Liver (tissue), 9 donors: ENCODE results near the gene INTS4. TPM values are rescaled to one million over a fixed set of nuclear protein-coding genes. Genes with fewer than 3 reads are reported as not detected.
"Not testable (repeated sequence)": the region's sequence is repeated elsewhere in the genome, so short reads cannot be mapped to it uniquely, and the experiment has no call there.

ENCODE experiments used
- DNase-seq: peaks from one replicate; pipeline ENCODE4 v3.0.0-alpha.2; 2017; ENCODE audit warnings: low spot score
- H3K27ac ChIP-seq, 2 donors: one replicate each; pipeline ENCODE4 v1.7.0; 2013; ENCODE audit warnings: inconsistent platforms in 2 of 2, low read length in 2 of 2, control low read depth in 1 of 2, low read depth in 1 of 2, mild to moderate bottlenecking in 1 of 2
- H3K27me3 ChIP-seq, 4 donors: one replicate each; pipeline versions ENCODE4 v1.6.1 to v1.7.0; 2013; ENCODE audit warnings: low read length in 3 of 4, inconsistent platforms in 1 of 4, mild to moderate bottlenecking in 1 of 4, moderate library complexity in 1 of 4; ENCODE audit not compliant: control insufficient read depth in 4 of 4, insufficient read depth in 4 of 4
- H3K36me3 ChIP-seq, 4 donors: one replicate each; pipeline versions ENCODE4 v1.6.1 to v1.7.0; 2013; ENCODE audit warnings: low read length in 3 of 4, mild to moderate bottlenecking in 3 of 4, low read depth in 1 of 4, moderate library complexity in 1 of 4; ENCODE audit not compliant: control insufficient read depth in 4 of 4, insufficient read depth in 3 of 4
- H3K4me1 ChIP-seq, 4 donors: one replicate each; pipeline versions ENCODE4 v1.6.1 to v1.7.0; 2013; ENCODE audit warnings: low read length in 3 of 4, mild to moderate bottlenecking in 3 of 4, moderate library complexity in 1 of 4; ENCODE audit not compliant: control insufficient read depth in 4 of 4, insufficient read depth in 4 of 4
- H3K4me3 ChIP-seq, 3 donors: one replicate each; pipeline versions ENCODE4 v1.6.1 to v1.7.0; 2013; ENCODE audit warnings: low read length in 3 of 3, control low read depth in 1 of 3, low read depth in 1 of 3, mild to moderate bottlenecking in 1 of 3
- H3K9ac ChIP-seq, 2 donors: one replicate each; pipeline ENCODE4 v1.7.0; 2013; ENCODE audit warnings: low read length in 2 of 2, mild to moderate bottlenecking in 2 of 2, moderate library complexity in 2 of 2, control low read depth in 1 of 2, low read depth in 1 of 2
- H3K9me3 ChIP-seq, 4 donors: one replicate each; pipeline versions ENCODE4 v1.6.1 to v1.7.0; 2013; ENCODE audit warnings: low read length in 3 of 4; ENCODE audit not compliant: control insufficient read depth in 4 of 4
- ATF3 ChIP-seq: IDR thresholded peaks from 2 replicates; pipeline ENCODE4 v1.6.1; 2016; ENCODE audit warnings: antibody characterized with exemption
- CTCF ChIP-seq: fragments of 150-350 bp; IDR thresholded peaks from 2 replicates; pipeline ENCODE4 v1.5.1; 2017; ENCODE audit warnings: improper control_type of control experiment, low read depth, low read length; ENCODE audit not compliant: missing input control
- EGR1 ChIP-seq, 2 donors: IDR thresholded peaks; 2 replicates each; pipeline ENCODE4 v1.6.1; 2016 to 2018; ENCODE audit warnings: antibody characterized with exemption in 2 of 2, low read depth in 2 of 2
- FOXA1 ChIP-seq: IDR thresholded peaks from 2 replicates; pipeline ENCODE4 v1.6.1; 2016; ENCODE audit warnings: antibody characterized with exemption
- FOXA2 ChIP-seq: IDR thresholded peaks from 2 replicates; pipeline ENCODE4 v1.6.1; 2016; ENCODE audit warnings: antibody characterized with exemption
- GABPA ChIP-seq, 2 donors: IDR thresholded peaks in 1 of 2; conservative IDR thresholded peaks in 1 of 2; 2 replicates each; pipeline ENCODE4 v1.6.1; 2016; ENCODE audit warnings: antibody characterized with exemption in 2 of 2, mild to moderate bottlenecking in 1 of 2, moderate library complexity in 1 of 2
- HNF4A ChIP-seq, 2 donors: conservative IDR thresholded peaks; 2 replicates each; pipeline ENCODE4 v1.6.1; 2016; ENCODE audit warnings: antibody characterized with exemption in 2 of 2, mild to moderate bottlenecking in 2 of 2
- HNF4G ChIP-seq: IDR thresholded peaks from 2 replicates; pipeline ENCODE4 v1.6.1; 2016; ENCODE audit warnings: antibody characterized with exemption
- JUND ChIP-seq, 2 donors: IDR thresholded peaks; 2 replicates each; pipeline ENCODE4 v1.6.1; 2016; ENCODE audit warnings: antibody characterized with exemption in 2 of 2
- MAX ChIP-seq: IDR thresholded peaks from 2 replicates; pipeline ENCODE4 v1.6.1; 2016; ENCODE audit warnings: antibody characterized with exemption
- NR2F2 ChIP-seq: IDR thresholded peaks from 2 replicates; pipeline ENCODE4 v1.6.1; 2016; ENCODE audit warnings: antibody characterized with exemption
- RAD21 ChIP-seq, 2 donors: IDR thresholded peaks; 2 replicates each; pipeline ENCODE4 v1.6.1; 2016; ENCODE audit warnings: antibody characterized with exemption in 2 of 2, mild to moderate bottlenecking in 2 of 2
- REST ChIP-seq: IDR thresholded peaks from 2 replicates; pipeline ENCODE4 v1.6.1; 2016; ENCODE audit warnings: antibody characterized with exemption, mild to moderate bottlenecking
- RXRA ChIP-seq, 2 donors: IDR thresholded peaks; 2 replicates each; pipeline ENCODE4 v1.6.1; 2017 to 2018; ENCODE audit warnings: antibody characterized with exemption in 2 of 2, mild to moderate bottlenecking in 1 of 2
- SP1 ChIP-seq: IDR thresholded peaks from 2 replicates; pipeline ENCODE4 v1.6.1; 2018; ENCODE audit warnings: antibody characterized with exemption, mild to moderate bottlenecking
- TAF1 ChIP-seq: conservative IDR thresholded peaks from 2 replicates; pipeline ENCODE4 v1.6.1; 2016; ENCODE audit warnings: antibody characterized with exemption, mild to moderate bottlenecking
- YY1 ChIP-seq: IDR thresholded peaks from 2 replicates; pipeline ENCODE4 v1.6.1; 2016; ENCODE audit warnings: antibody characterized with exemption, mild to moderate bottlenecking
- WGBS: extraction: QIAGEN DNeasy Blood & Tissue Kit; methylation state at CpG from one replicate; pipeline ENCODE4 v1.1.7; 2013; 5-methylcytosine and 5-hydroxymethylcytosine counted together
- polyA plus RNA-seq, 2 donors: library from polyadenylated mRNA; stranded (reverse) in 1 of 2; unstranded in 1 of 2; fragments of 200-250 nt in 1 of 2; fragments of >200 nt in 1 of 2; fragmentation: Nextera tagmentation in 1 of 2; extraction: Ambion mirVana in 1 of 2; gene quantifications; one replicate each; pipeline versions ENCODE4 v1.2.1 to v1.2.3, GENCODE V29; 2013 to 2015
- total RNA-seq, 2 donors: library from RNA; depleted of rRNA; stranded (reverse); fragments of >200 nt; gene quantifications; one replicate each; pipeline ENCODE4 v1.2.3, GENCODE V29; 2014
- TF ChIP-seq, protein P1 (sequence below): IDR thresholded peaks from 2 replicates; pipeline ENCODE4 v1.6.1; 2016; ENCODE audit warnings: antibody characterized with exemption
- donor health status: healthy.
- donor health status: healthy.
- donor health status: healthy.
- donor health status: healthy.
- donor health status: healthy.

The INTS4 gene
- total and polyA plus RNA-seq, 4 donors = 7.9 to 19.1 (median 15.0) TPM

DNA sequence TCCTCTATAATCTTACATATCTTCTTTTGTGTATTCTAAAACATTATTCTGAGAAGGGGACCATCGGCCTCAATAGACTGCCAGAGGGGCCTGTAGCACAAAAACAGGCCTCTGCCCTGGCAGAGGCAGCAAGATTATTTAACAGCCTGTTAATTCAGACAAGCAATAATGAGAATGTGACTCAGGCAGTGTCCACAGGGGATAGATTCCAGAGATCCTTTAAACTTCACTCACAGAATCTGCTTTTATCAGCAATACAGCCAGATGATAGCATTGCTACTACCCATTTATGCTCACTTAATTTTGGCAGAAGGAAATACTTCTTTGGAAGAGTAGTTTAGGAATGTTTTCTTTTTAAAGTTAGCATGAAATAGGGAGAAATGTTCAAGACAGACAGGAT, 128.7 kb downstream of the INTS4 start:
- 95% methylated on average over 1 of the region's 1 CpG for WGBS
- H3K9me3 ChIP-seq = no peaks in the 10 kb centered on the region
- TF ChIP-seq MAX = no peak
- TF ChIP-seq CTCF = no peak
- TF ChIP-seq EGR1 (IDR thresholded peaks at IDR 0.05; ENCODE audit: low read depth in 2 of 2) = no peak
- TF ChIP-seq FOXA2 = no peak
- no peak for TF ChIP-seq NR2F2
- TF ChIP-seq SP1 = no peak
- TF ChIP-seq FOXA1 = no peak
- no peak for TF ChIP-seq RXRA (IDR thresholded peaks at IDR 0.05)
- TF ChIP-seq, protein P1, sequence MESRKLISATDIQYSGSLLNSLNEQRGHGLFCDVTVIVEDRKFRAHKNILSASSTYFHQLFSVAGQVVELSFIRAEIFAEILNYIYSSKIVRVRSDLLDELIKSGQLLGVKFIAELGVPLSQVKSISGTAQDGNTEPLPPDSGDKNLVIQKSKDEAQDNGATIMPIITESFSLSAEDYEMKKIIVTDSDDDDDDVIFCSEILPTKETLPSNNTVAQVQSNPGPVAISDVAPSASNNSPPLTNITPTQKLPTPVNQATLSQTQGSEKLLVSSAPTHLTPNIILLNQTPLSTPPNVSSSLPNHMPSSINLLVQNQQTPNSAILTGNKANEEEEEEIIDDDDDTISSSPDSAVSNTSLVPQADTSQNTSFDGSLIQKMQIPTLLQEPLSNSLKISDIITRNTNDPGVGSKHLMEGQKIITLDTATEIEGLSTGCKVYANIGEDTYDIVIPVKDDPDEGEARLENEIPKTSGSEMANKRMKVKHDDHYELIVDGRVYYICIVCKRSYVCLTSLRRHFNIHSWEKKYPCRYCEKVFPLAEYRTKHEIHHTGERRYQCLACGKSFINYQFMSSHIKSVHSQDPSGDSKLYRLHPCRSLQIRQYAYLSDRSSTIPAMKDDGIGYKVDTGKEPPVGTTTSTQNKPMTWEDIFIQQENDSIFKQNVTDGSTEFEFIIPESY = no peak
- TF ChIP-seq HNF4A (conservative IDR thresholded peaks at IDR 0.05) = no peak
- TF ChIP-seq JUND (IDR thresholded peaks at IDR 0.05) = no peak
- TF ChIP-seq GABPA (IDR thresholded peaks at IDR 0.05 in 1 of 2, conservative IDR thresholded peaks at IDR 0.05 in 1 of 2) = no peak
- no peak for TF ChIP-seq ATF3
- no peak for TF ChIP-seq YY1
- no peak for TF ChIP-seq RAD21 (IDR thresholded peaks at IDR 0.05)
- TF ChIP-seq HNF4G = no peak
- no peak for TF ChIP-seq TAF1
- TF ChIP-seq REST = no peak
- H3K27ac ChIP-seq = no peak overlapping the region
- no peaks in the 10 kb centered on the region for H3K27me3 ChIP-seq
- H3K36me3 ChIP-seq = peaks cover 0 to 14% (median 4%) of the 10 kb centered on the region in 4 donors
- H3K9ac ChIP-seq = no peak overlapping the region
- no peak for DNase-seq
- no peaks in the 10 kb centered on the region for H3K4me1 ChIP-seq
- H3K4me3 ChIP-seq = no peak overlapping the region

DNA sequence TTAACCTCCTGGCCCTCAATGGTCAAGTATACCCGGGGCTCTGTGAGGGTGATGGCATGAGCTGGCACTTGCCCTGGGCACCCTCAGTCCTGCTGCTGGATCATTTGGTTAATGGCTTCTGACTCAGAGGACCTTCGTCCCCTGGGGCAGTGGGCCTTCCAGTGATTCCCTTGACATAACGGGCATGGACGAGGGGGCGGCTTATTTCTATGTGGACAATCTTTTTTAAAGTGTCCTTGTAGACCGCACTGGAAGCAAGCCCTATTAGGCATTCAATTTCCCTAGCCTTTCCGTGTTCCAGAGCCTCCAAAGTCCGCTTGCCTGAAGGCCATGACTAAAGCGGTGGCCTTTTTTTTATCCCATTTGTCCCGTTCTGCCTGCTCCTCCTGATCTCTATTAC, 133.0 kb downstream of the INTS4 start:
- H3K4me1 ChIP-seq, H3K27ac ChIP-seq, H3K4me3 ChIP-seq, H3K36me3 ChIP-seq, H3K27me3 ChIP-seq, DNase-seq, H3K9me3 ChIP-seq, H3K9ac ChIP-seq: not testable (repeated sequence)
- WGBS = 95% methylated on average over 10 of the region's 10 CpGs

GRCh38 chr11:77857906-77858457, 136.5 kb downstream of the INTS4 start:
- WGBS = 92% methylated on average over 10 of the region's 10 CpGs
- not testable (repeated sequence) for H3K4me1 ChIP-seq, H3K27ac ChIP-seq

More at GRCh38 chr11:77857906-77858457, 136.5 kb downstream of the INTS4 start:
- not testable (repeated sequence) for H3K27me3 ChIP-seq, H3K4me3 ChIP-seq, H3K9me3 ChIP-seq, DNase-seq, H3K9ac ChIP-seq
- peaks cover 4 to 10% (median 6%) of the 10 kb centered on the region in 4 donors for H3K36me3 ChIP-seq
